ENCODE results near the gene PHF1. TPM values are rescaled to one million over a fixed set of nuclear protein-coding genes. Genes with fewer than 3 reads are reported as not detected.
A peak's percentile ranks its signal among the peaks of the same experiment; 100 is the strongest.

The PHF1 gene
- total and polyA plus RNA-seq, 9 donors, result 80.7 to 182 (median 123) TPM

DNA sequence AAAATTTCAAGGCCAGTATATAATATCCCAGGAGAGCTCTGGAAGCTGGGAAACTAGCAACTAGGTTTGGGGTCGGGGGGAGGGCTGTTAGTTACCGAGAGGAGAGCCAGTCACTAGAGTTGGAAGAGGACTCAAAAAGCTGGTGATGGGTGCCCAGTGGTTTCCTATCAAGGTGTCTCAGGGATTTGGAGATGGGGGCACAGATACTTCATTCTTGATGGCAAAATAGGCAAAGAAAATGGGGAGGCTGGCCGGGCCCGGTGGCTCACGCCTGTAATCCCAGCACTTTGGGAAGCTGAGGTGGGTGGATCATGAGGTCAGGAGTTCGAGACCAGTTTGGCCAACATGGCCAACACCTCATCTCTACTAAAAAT lies 805 bp downstream of the PHF1 start:
- no peaks in the 10 kb centered on the region for H3K36me3 ChIP-seq
- H3K4me3 ChIP-seq, result peak overlapping the region; percentile 98
- TF ChIP-seq EP300 (IDR thresholded peaks at IDR 0.05) (no peak), POLR2A (IDR thresholded peaks at IDR 0.05) (no peak)
- TF ChIP-seq, protein P1, sequence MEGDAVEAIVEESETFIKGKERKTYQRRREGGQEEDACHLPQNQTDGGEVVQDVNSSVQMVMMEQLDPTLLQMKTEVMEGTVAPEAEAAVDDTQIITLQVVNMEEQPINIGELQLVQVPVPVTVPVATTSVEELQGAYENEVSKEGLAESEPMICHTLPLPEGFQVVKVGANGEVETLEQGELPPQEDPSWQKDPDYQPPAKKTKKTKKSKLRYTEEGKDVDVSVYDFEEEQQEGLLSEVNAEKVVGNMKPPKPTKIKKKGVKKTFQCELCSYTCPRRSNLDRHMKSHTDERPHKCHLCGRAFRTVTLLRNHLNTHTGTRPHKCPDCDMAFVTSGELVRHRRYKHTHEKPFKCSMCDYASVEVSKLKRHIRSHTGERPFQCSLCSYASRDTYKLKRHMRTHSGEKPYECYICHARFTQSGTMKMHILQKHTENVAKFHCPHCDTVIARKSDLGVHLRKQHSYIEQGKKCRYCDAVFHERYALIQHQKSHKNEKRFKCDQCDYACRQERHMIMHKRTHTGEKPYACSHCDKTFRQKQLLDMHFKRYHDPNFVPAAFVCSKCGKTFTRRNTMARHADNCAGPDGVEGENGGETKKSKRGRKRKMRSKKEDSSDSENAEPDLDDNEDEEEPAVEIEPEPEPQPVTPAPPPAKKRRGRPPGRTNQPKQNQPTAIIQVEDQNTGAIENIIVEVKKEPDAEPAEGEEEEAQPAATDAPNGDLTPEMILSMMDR (IDR thresholded peaks at IDR 0.05), result no peak
- intact Hi-C loops (cut with DNase I), result loop anchor here in 3 of 4 donors (10.0 kb wide), 3 partner anchors 97 to 137 kb away; partner anchors contain the start of genes B3GALT4 (in 1 of the 3), RGL2 (in 1 of the 3), RPS18 (in 1 of the 3) and TAPBP (in 1 of the 3)
- no peak for DNase-seq
- WGBS, 3 donors, result 33 to 45% (median 35%) methylated on average over 6 of the region's 6 CpGs
- H3K27me3 ChIP-seq, result no peaks in the 10 kb centered on the region
- H3K27ac ChIP-seq, result peak overlapping the region; percentile 16 to 98
- H3K9me3 ChIP-seq, result no peaks in the 10 kb centered on the region
- H3K4me1 ChIP-seq (ENCODE audit: insufficient read depth), result no peaks in the 10 kb centered on the region

DNA sequence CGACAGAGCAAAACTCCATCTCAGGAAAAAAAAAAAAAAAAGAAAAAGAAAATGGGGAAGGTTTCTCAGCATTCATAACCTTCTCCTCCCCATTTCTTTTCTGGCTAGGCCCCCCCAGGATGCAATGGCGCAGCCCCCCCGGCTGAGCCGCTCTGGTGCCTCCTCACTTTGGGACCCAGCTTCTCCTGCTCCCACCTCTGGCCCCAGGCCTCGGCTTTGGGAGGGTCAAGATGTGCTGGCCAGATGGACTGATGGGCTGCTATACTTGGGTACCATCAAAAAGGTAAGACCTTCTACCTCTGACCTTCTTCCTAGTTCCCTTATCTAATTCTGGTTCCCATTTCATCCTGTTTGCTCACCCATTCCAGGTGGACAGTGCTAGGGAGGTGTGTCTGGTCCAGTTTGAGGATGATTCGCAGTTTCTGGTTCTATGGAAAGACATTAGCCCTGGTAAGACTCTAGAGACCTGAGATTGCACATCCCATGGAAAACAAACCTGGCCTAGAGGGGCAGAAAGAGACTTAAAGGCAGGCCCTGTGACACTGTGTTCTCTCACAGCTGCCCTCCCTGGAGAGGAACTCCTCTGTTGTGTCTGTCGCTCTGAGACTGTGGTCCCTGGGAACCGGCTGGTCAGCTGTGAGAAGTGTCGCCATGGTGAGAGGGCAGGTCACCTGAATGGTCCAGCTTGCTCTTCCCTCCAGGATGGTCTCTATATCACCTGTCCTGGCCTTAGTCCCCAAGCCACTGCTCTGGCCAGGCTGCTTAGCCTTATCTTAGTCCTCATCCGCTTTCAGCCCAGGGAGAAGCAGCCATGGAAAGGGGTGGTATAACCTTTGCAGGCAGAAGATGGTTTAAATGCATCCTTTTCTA lies 1.6 kb downstream of the PHF1 start:
- peak overlapping the region; percentile 98 for H3K4me3 ChIP-seq
- no peaks in the 10 kb centered on the region for H3K27me3 ChIP-seq
- peak overlapping the region; percentile 16 to 98 for H3K27ac ChIP-seq
- intact Hi-C loops (cut with DNase I), result loop anchor here in 3 of 4 donors (10.0 kb wide), 3 partner anchors 98 to 138 kb away; partner anchors contain the start of genes B3GALT4 (in 1 of the 3), RGL2 (in 1 of the 3), RPS18 (in 1 of the 3) and TAPBP (in 1 of the 3)
- no peaks in the 10 kb centered on the region for H3K36me3 ChIP-seq
- TF ChIP-seq POLR2A (IDR thresholded peaks at IDR 0.05) (no peak), EP300 (IDR thresholded peaks at IDR 0.05) (no peak)
- TF ChIP-seq, protein P1 (IDR thresholded peaks at IDR 0.05), result no peak
- no peaks in the 10 kb centered on the region for H3K4me1 ChIP-seq (ENCODE audit: insufficient read depth)
- WGBS, 3 donors, result 81 to 84% (median 83%) methylated on average over 9 to 10 of the region's 10 CpGs
- DNase-seq, result peak in 1 of 5 donors; percentile 20
- H3K9me3 ChIP-seq, result no peaks in the 10 kb centered on the region

DNA sequence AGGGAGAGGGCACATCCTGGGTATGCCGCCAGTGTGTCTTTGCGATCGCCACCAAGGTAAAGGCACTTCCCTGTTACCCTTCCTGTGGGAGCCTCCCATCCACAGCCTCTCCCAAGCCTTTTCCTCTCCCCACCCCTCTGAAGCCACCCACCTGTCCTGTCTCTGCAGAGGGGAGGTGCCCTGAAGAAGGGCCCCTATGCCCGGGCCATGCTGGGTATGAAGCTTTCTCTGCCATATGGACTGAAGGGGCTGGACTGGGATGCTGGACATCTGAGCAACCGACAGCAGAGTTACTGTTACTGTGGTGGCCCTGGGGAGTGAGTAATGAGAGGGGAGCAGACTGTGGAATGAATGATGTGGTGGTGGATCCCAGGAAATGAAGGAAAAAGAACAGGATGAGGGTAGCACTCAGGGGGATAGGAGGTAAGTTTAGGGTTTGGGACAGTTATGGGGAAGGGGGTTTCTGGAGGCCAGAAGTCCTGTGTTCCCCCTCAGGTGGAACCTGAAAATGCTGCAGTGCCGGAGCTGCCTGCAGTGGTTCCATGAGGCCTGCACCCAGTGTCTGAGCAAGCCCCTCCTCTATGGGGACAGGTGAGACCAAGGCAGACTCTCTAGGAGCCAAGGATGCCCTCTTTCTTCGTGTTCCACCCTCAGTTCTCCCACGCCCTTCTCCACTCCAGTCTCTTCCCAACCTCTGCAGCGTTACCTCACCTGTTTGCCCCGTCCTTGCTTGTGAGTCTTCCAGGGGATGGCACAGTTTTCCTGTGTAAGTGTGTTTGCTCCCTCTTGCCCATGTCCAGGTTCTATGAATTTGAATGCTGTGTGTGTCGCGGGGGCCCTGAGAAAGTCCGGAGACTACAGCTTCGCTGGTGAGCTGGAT lies 2.7 kb downstream of the PHF1 start:
- H3K4me1 ChIP-seq (ENCODE audit: insufficient read depth), result peaks cover 1% of the 10 kb centered on the region
- 74 to 82% (median 75%) methylated on average over 14 of the region's 14 CpGs for WGBS, 3 donors

DNA sequence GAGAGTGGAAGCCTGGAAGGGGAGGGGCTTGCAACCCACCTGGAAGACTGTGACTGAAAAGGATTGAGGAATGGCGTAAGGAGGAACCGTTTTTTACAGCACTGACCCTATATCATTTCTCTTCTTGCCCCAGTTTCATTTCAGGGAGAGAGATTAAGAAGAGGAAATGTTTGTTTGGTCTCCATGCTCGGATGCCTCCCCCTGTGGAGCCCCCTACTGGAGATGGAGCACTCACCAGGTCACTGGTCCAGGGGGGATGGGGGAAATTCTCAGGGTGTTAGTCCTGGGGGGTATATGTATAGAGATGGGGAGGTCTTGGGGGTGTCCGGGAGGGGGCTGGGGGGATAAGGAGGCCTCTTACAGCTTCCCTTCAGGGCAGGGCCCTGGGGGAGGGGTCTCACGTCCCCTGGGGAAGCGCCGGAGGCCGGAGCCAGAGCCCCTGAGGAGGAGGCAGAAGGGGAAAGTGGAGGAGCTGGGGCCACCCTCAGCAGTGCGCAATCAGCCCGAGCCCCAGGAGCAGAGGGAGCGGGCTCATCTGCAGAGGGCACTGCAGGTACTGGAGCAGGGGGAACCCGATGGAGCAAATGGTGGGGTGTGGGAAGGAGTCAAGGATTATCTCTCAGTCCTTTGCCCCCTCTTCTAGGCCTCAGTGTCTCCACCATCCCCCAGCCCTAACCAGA lies 3.9 kb downstream of the PHF1 start:
- intact Hi-C loops (cut with DNase I), result loop anchor here in 3 of 4 donors (5.0 to 10.0 kb wide), 4 partner anchors 100 to 140 kb away; partner anchors contain the start of genes B3GALT4 (in 1 of the 3), RGL2 (in 1 of the 3), RPS18 (in 1 of the 3) and TAPBP (in 1 of the 3)
- H3K27ac ChIP-seq, result no peak overlapping the region
- no peak overlapping the region for H3K4me3 ChIP-seq
- no peak for TF ChIP-seq EP300 (IDR thresholded peaks at IDR 0.05)
- TF ChIP-seq, protein P1 (IDR thresholded peaks at IDR 0.05), result no peak
- TF ChIP-seq POLR2A (IDR thresholded peaks at IDR 0.05), result no peak
- H3K27me3 ChIP-seq, result no peaks in the 10 kb centered on the region
- WGBS, 3 donors, result 64 to 71% (median 69%) methylated on average over 12 of the region's 12 CpGs
- peak in 1 of 5 donors; percentile 27 for DNase-seq
- peaks cover 5% of the 10 kb centered on the region for H3K4me1 ChIP-seq (ENCODE audit: insufficient read depth)
- H3K36me3 ChIP-seq, result no peaks in the 10 kb centered on the region
- H3K9me3 ChIP-seq, result no peaks in the 10 kb centered on the region

More for the DNA sequence above, 2.7 kb downstream of the PHF1 start:
- no peaks in the 10 kb centered on the region for H3K36me3 ChIP-seq
- no peaks in the 10 kb centered on the region for H3K27me3 ChIP-seq
- intact Hi-C loops (cut with DNase I), result loop anchor here in 3 of 4 donors (10.0 kb wide), 3 partner anchors 99 to 139 kb away; partner anchors contain the start of genes B3GALT4 (in 1 of the 3), RGL2 (in 1 of the 3), RPS18 (in 1 of the 3) and TAPBP (in 1 of the 3)
- TF ChIP-seq POLR2A (IDR thresholded peaks at IDR 0.05), result no peak
- H3K27ac ChIP-seq, result no peak overlapping the region
- H3K4me3 ChIP-seq, result no peak overlapping the region
- no peaks in the 10 kb centered on the region for H3K9me3 ChIP-seq
- DNase-seq, result peak in 1 of 5 donors; percentile 17
